ENCODE data around the gene GIGYF2.

- no peak for TF ChIP-seq POLR2AphosphoS5 (IDR thresholded peaks at IDR 0.05)
- TF ChIP-seq POLR2A (IDR thresholded peaks at IDR 0.05) = no peak
- TF ChIP-seq CTCF (IDR thresholded peaks at IDR 0.05) = no peak
These were observed 164.2 kb downstream of the GIGYF2 start for GRCh38 chr2:232861353-232861752.
